Fibroblast of lung (primary cell): ENCODE measurements around the gene TMEM117.

Experiments used
- EZH2 ChIP-seq: IDR thresholded peaks from 2 replicates; pipeline ENCODE4 v1.5.1; 2012; ENCODE audit warnings: low read length, control low read depth, mild to moderate bottlenecking; ENCODE audit errors: missing control alignments
- TF ChIP-seq, protein P1 (sequence below), 2 donors: IDR thresholded peaks in 1 of 2; conservative IDR thresholded peaks in 1 of 2; 1 replicate in 1 of 2; 2 replicates in 1 of 2; pipeline ENCODE4 v1.5.1; 2011 to 2012; ENCODE audit warnings: low read length in 2 of 2, control low read depth in 1 of 2, inconsistent platforms in 1 of 2, low read depth in 1 of 2, mild to moderate bottlenecking in 1 of 2

DNA sequence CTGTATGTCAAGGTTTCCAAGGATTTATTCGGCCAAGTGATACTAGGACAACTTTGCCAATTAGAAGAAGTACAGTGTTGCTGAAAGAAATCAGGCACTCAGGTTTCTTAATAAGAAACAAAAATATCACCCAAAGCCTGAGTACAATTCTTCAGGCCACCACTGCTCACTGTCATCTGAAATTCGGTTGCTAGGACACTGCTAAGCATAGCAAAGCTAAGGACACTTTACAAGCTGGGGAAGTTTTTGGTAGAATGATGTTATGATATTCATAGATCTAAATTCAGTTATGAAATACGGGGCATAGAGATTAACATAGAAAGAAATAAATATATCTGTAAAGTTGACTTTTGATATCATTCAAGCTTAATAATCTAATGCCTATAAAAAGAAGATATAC is 535.1 kb downstream of the TMEM117 start:
- TF ChIP-seq, protein P1, sequence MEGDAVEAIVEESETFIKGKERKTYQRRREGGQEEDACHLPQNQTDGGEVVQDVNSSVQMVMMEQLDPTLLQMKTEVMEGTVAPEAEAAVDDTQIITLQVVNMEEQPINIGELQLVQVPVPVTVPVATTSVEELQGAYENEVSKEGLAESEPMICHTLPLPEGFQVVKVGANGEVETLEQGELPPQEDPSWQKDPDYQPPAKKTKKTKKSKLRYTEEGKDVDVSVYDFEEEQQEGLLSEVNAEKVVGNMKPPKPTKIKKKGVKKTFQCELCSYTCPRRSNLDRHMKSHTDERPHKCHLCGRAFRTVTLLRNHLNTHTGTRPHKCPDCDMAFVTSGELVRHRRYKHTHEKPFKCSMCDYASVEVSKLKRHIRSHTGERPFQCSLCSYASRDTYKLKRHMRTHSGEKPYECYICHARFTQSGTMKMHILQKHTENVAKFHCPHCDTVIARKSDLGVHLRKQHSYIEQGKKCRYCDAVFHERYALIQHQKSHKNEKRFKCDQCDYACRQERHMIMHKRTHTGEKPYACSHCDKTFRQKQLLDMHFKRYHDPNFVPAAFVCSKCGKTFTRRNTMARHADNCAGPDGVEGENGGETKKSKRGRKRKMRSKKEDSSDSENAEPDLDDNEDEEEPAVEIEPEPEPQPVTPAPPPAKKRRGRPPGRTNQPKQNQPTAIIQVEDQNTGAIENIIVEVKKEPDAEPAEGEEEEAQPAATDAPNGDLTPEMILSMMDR (conservative IDR thresholded peaks at IDR 0.05 in 1 of 2, IDR thresholded peaks at IDR 0.05 in 1 of 2; ENCODE audit: low read depth in 1 of 2, low read length in 2 of 2) = no peak
- no peak for TF ChIP-seq EZH2
